H9 (cell line): Measurements from ENCODE around the gene TMEM132D. TPM values are rescaled to one million over a fixed set of nuclear protein-coding genes. Genes with fewer than 3 reads are reported as not detected.

Source experiments
- DNase-seq: peaks from one replicate; pipeline ENCODE4 v3.0.0-alpha.2; 2017
- H2AFZ ChIP-seq: one replicate; pipeline ENCODE4 v1.6.1; 2013; ENCODE audit warnings: mild to moderate bottlenecking, low read length, control low read depth, moderate library complexity
- H2AK5ac ChIP-seq: 2 replicates; pipeline ENCODE4 v1.6.1; 2013; ENCODE audit warnings: low read length, control low read depth, mixed read lengths; ENCODE audit not compliant: insufficient read length
- H2BK120ac ChIP-seq: one replicate; pipeline ENCODE4 v1.6.1; 2013; ENCODE audit warnings: low read depth, mild to moderate bottlenecking, low read length, control low read depth, inconsistent platforms; ENCODE audit not compliant: poor library complexity, severe bottlenecking
- H2BK12ac ChIP-seq: 2 replicates; pipeline ENCODE4 v1.6.1; 2013; ENCODE audit warnings: low read length, control low read depth, mixed read lengths, low read depth; ENCODE audit not compliant: insufficient read length
- H2BK15ac ChIP-seq: 2 replicates; pipeline ENCODE4 v1.6.1; 2013; ENCODE audit warnings: low read depth, low read length, control low read depth
- H2BK20ac ChIP-seq: one replicate; pipeline ENCODE4 v1.6.1; 2013; ENCODE audit warnings: low read depth, mild to moderate bottlenecking, low read length, control low read depth, inconsistent platforms; ENCODE audit not compliant: poor library complexity, severe bottlenecking
- H2BK5ac ChIP-seq: 2 replicates; pipeline ENCODE4 v1.6.1; 2013; ENCODE audit warnings: low read length, control low read depth, mixed read lengths; ENCODE audit not compliant: insufficient read length
- H3K14ac ChIP-seq: 2 replicates; pipeline ENCODE4 v1.6.1; 2013; ENCODE audit warnings: low read length, control low read depth; ENCODE audit not compliant: insufficient read depth
- H3K18ac ChIP-seq: 2 replicates; pipeline ENCODE4 v1.6.1; 2013; ENCODE audit warnings: low read depth, mild to moderate bottlenecking, mixed read lengths, low read length, control low read depth; ENCODE audit not compliant: insufficient read length
- H3K23ac ChIP-seq: 2 replicates; pipeline ENCODE4 v1.6.1; 2013; ENCODE audit warnings: low read length, control low read depth, mixed read lengths, low read depth; ENCODE audit not compliant: insufficient read length
- H3K23me2 ChIP-seq: 2 replicates; pipeline ENCODE4 v1.6.1; 2013; ENCODE audit warnings: low read depth, mild to moderate bottlenecking, mixed read lengths, low read length, control low read depth; ENCODE audit not compliant: insufficient read length, poor library complexity, severe bottlenecking
- H3K27ac ChIP-seq: 2 replicates; pipeline ENCODE4 v1.5.1; 2013; ENCODE audit warnings: low read length, control low read depth, mixed read lengths, low read depth; ENCODE audit not compliant: insufficient read length
- H3K27me3 ChIP-seq: 2 replicates; pipeline ENCODE4 v1.6.1; 2013; ENCODE audit warnings: low read length, control low read depth, inconsistent platforms; ENCODE audit not compliant: insufficient read depth
- H3K4ac ChIP-seq: 2 replicates; pipeline ENCODE4 v1.6.1; 2013; ENCODE audit warnings: low read depth, mild to moderate bottlenecking, control low read depth, inconsistent platforms, low read length, moderate library complexity
- H3K4me1 ChIP-seq: 2 replicates; pipeline ENCODE4 v1.6.1; 2013; ENCODE audit warnings: low read length, control low read depth, inconsistent platforms; ENCODE audit not compliant: insufficient read depth
- H3K4me2 ChIP-seq: 2 replicates; pipeline ENCODE4 v1.6.1; 2013; ENCODE audit warnings: low read length, control low read depth, mixed read lengths; ENCODE audit not compliant: insufficient read length, insufficient read depth
- H3K56ac ChIP-seq: 2 replicates; pipeline ENCODE4 v1.6.1; 2013; ENCODE audit warnings: low read depth, mild to moderate bottlenecking, mixed read lengths, low read length, control low read depth; ENCODE audit not compliant: insufficient read length
- H3K79me1 ChIP-seq: 2 replicates; pipeline ENCODE4 v1.6.1; 2013; ENCODE audit warnings: low read depth, mild to moderate bottlenecking, moderate library complexity, low read length, control low read depth, inconsistent platforms; ENCODE audit not compliant: insufficient read depth, poor library complexity, severe bottlenecking
- H3K79me2 ChIP-seq: 2 replicates; pipeline ENCODE4 v1.6.1; 2013; ENCODE audit warnings: low read length, control low read depth, inconsistent platforms; ENCODE audit not compliant: insufficient read depth
- H3K9ac ChIP-seq: 2 replicates; pipeline ENCODE4 v1.6.1; 2013; ENCODE audit warnings: low read length, control low read depth, mixed read lengths; ENCODE audit not compliant: insufficient read length; ENCODE audit errors: extremely low read depth
- H3K9me3 ChIP-seq: one replicate; pipeline ENCODE4 v1.6.1; 2013; ENCODE audit warnings: low read depth, low read length, inconsistent platforms; ENCODE audit not compliant: control insufficient read depth
- H3T11ph ChIP-seq: one replicate; pipeline ENCODE4 v1.6.1; 2013; ENCODE audit warnings: mild to moderate bottlenecking, low read length, control low read depth, inconsistent platforms
- H4K20me1 ChIP-seq: one replicate; pipeline ENCODE4 v1.6.1; 2013; ENCODE audit not compliant: control insufficient read depth, insufficient read length, insufficient read depth
- H4K5ac ChIP-seq: 2 replicates; pipeline ENCODE4 v1.6.1; 2013; ENCODE audit warnings: low read depth, mild to moderate bottlenecking, mixed read lengths, low read length, control low read depth; ENCODE audit not compliant: insufficient read length
- H4K8ac ChIP-seq: replicated peaks from 2 replicates; pipeline ENCODE4 v1.6.1; 2013; ENCODE audit warnings: low read length, control low read depth, mixed read lengths, low read depth; ENCODE audit not compliant: insufficient read length
- H4K91ac ChIP-seq: 2 replicates; pipeline ENCODE4 v1.6.1; 2013; ENCODE audit warnings: low read depth, mild to moderate bottlenecking, moderate library complexity, mixed read lengths, low read length, control low read depth; ENCODE audit not compliant: insufficient read length
- H3K27ac Mint-ChIP-seq, 3 experiments: 2 replicates in 2 of 3; 3 replicates in 1 of 3; pipeline ENCODE4 v1.8.0; 2020 to 2021; ENCODE audit warnings: mixed read lengths in 3 of 3, mild to moderate bottlenecking in 1 of 3, moderate library complexity in 1 of 3
- H3K27me3 Mint-ChIP-seq: 2 replicates; pipeline ENCODE4 v1.8.0; 2021; ENCODE audit warnings: low read depth, mild to moderate bottlenecking, moderate library complexity, mixed read lengths
- H3K36me3 Mint-ChIP-seq, 3 experiments: 2 replicates in 2 of 3; 3 replicates in 1 of 3; pipeline ENCODE4 v1.8.0; 2020 to 2021; ENCODE audit warnings: low read depth in 3 of 3, mixed read lengths in 3 of 3; ENCODE audit not compliant: insufficient read depth in 1 of 3
- H3K4me1 Mint-ChIP-seq, 2 experiments: 2 replicates each; pipeline ENCODE4 v1.8.0; 2020; ENCODE audit warnings: mixed read lengths in 2 of 2
- H3K4me3 Mint-ChIP-seq, 2 experiments: 2 replicates in 1 of 2; 3 replicates in 1 of 2; pipeline ENCODE4 v1.8.0; 2020 to 2021; ENCODE audit warnings: mild to moderate bottlenecking in 2 of 2, mixed read lengths in 2 of 2, moderate library complexity in 1 of 2
- H3K9me3 Mint-ChIP-seq, 2 experiments: 2 replicates in 1 of 2; 3 replicates in 1 of 2; pipeline ENCODE4 v1.8.0; 2020; ENCODE audit warnings: mild to moderate bottlenecking in 2 of 2, mixed read lengths in 2 of 2, moderate library complexity in 1 of 2
- CTCF ChIP-seq: fragments of 200-600 bp; sonication (generic); conservative IDR thresholded peaks from 3 replicates; pipeline ENCODE4 v1.8.0; 2021; ENCODE audit warnings: antibody characterized with exemption, mild to moderate bottlenecking
- WGBS: extraction: QIAGEN DNeasy Blood & Tissue Kit; methylation state at CpG from one replicate; pipeline ENCODE4 v1.1.7; 2013; ENCODE audit warnings: missing lambda C conversion rate, low lambda C conversion rate, mixed read lengths; ENCODE audit not compliant: insufficient read length; ENCODE audit errors: extremely low coverage; 5-methylcytosine and 5-hydroxymethylcytosine counted together
- total RNA-seq: library from RNA; stranded (reverse); gene quantifications from 2 replicates; pipeline ENCODE4 v1.2.1, GENCODE V29; 2021

The TMEM132D gene
- total RNA-seq, 1 experiment from 2014 or later = 6.1 TPM

- Histone ChIP-seq H3K23me2 (peaks cover 3% of the 10 kb centered on the region), H4K5ac (no peak overlapping the region), H3K9ac (no peak overlapping the region), H4K8ac (no peak overlapping the region), H3T11ph (no peak overlapping the region), H2BK15ac (0 out of 2 replicates have a peak overlapping the region, but pooled peaks have one; percentile 57), H3K14ac (no peak overlapping the region), H3K79me1 (no peaks in the 10 kb centered on the region), H3K18ac (no peak overlapping the region), H2BK5ac (no peak overlapping the region), H3K4ac (no peak overlapping the region), H4K20me1 (no peaks in the 10 kb centered on the region), H3K27me3 (no peaks in the 10 kb centered on the region), H2AK5ac (no peak overlapping the region), H3K4me1 (no peaks in the 10 kb centered on the region), H2BK12ac (peak overlapping the region; percentile 64), H3K27ac (no peak overlapping the region), H4K91ac (no peak overlapping the region), H2BK120ac (no peak overlapping the region), H3K56ac (no peak overlapping the region), H3K79me2 (no peaks in the 10 kb centered on the region), H3K9me3 (no peaks in the 10 kb centered on the region), H2BK20ac (no peak overlapping the region), H3K4me2 (no peak overlapping the region), H2AFZ (no peak overlapping the region), H3K23ac (no peak overlapping the region)
- no peak for DNase-seq
- peaks cover 9 to 16% (median 13%) of the 10 kb centered on the region in 3 experiments; a peak in 6 of 7 replicates for H3K36me3 Mint-ChIP-seq
- peaks cover 7 to 10% of the 10 kb centered on the region in 2 experiments; a peak in 3 of 4 replicates for H3K4me1 Mint-ChIP-seq
- no peak overlapping the region for H3K27ac Mint-ChIP-seq
- H3K9me3 Mint-ChIP-seq = no peaks in the 10 kb centered on the region
- no peak for TF ChIP-seq CTCF
- H3K27me3 Mint-ChIP-seq = no peaks in the 10 kb centered on the region
- no peak overlapping the region for H3K4me3 Mint-ChIP-seq
- no CpG with 5 or more reads among the region's 9 CpGs for WGBS
These were observed 187.0 kb downstream of the TMEM132D start for GRCh38 chr12:129716825-129717224.
